LNCAP (cell line): ENCODE data around the gene DDX41.

Experiments used
- CTCF ChIP-seq: fragments of 450-650 bp; IDR thresholded peaks from 2 replicates; pipeline ENCODE4 v1.5.1; 2017; ENCODE audit warnings: mild to moderate bottlenecking

The DDX41 gene

DNA sequence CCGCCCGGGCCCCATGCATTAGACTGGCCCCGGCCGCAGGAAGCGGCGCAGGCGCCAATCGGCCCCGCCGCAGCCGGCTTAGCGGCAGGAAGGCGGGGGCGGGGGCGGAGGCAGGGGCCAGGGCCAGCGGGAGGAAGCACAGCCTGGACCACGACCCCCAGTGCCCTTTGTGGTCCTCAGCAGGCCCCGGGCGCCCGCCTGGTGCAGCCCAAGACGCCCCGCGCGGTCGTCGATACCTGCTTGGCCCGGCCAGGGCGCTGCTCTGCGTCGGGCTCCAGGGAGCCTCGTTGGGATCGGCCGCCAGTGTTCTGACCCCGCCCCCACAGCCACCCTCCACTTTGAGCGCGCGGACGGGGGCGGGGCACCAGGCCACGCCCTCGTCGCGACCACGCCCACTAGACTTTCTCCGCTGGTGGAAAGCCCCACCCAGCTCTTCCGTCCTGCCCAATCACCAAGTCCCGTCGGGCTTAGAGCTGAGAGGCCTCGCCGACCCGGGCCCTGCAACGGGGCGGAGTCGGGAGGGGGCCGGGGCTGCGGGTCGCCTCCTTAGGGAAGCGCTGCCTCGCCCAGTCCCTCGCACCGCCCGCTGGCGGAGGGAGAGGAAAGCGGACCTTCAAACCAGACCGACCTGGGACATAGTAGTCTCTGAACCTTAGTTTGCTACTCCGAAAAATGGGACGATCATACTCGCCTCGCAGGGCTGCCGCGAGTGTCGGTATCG is 19.3 kb downstream of the DDX41 start, which contains the start of gene PDLIM7:
Gene PDLIM7 (minus strand): TSS at position 313 of the 721 bp plus-strand sequence. CDS start 1,092 bp downstream, outside the sequence.
- peak; percentile 16; the same call in 1 of the 2 replicates for TF ChIP-seq CTCF

DNA sequence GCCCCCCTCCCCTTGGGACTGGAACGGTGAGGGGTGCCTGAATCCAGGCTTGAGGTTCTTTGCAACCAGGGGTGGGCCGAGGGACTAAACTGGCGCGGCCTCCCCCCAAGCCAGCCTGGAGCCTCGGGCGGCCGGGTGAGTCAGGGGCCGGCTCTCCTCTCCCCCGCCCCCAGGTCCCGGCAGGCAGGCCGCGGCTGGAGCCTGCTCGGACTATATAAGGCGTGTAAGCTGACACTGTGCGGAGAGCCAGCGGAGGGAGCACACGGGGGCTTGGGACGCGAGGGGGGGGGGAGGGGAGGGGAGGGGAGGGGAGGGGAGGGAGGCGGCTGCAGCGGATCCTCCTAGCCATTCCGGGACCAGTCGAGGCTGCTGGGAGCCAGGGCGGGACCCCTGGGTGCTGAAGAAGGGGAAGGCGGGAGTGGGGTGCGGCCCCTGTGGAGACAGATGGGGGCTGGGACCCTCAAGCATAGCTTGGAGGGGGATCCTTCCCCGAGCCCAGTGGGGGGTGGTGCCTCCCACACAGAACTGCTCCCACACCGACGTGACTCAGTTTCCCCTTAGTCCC is 20.0 kb downstream of the DDX41 start:
- no peak for TF ChIP-seq CTCF

DNA sequence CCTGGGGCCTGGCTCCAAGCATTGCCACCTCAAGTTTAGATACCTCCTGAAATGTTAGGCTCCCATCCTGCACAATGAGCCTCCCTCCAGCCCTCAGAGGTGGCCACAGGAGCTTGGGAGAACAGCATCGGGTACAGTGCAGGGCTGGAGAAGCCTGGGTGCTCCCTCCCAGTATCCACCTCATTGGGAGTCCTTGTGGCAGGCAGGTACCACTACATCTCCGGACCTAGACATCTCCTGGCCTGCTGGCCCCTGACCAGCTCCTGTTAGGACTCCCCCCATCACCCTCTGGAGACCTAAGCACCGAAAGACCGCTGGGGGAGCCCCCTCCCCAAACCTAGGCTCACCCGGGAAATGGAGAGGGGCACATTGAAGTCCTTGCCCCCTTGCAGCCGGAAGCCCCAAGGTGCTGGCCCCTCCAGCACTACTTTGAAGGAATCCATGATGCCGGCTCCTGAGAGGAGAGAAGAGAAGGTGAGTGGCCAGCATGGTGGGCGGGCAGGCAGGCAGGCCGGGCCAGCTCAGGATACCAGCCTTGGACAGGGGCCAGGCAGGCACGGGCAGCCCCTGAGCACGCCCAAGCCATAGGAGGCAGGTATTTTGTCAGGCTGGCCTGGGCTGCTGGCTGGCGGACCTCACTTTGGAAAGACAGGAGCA is 20.6 kb downstream of the DDX41 start:
- TF ChIP-seq CTCF, result no peak

- TF ChIP-seq CTCF, result no peak
These were observed 21.3 kb downstream of the DDX41 start for GRCh38 chr5:177495243-177496060.

DNA sequence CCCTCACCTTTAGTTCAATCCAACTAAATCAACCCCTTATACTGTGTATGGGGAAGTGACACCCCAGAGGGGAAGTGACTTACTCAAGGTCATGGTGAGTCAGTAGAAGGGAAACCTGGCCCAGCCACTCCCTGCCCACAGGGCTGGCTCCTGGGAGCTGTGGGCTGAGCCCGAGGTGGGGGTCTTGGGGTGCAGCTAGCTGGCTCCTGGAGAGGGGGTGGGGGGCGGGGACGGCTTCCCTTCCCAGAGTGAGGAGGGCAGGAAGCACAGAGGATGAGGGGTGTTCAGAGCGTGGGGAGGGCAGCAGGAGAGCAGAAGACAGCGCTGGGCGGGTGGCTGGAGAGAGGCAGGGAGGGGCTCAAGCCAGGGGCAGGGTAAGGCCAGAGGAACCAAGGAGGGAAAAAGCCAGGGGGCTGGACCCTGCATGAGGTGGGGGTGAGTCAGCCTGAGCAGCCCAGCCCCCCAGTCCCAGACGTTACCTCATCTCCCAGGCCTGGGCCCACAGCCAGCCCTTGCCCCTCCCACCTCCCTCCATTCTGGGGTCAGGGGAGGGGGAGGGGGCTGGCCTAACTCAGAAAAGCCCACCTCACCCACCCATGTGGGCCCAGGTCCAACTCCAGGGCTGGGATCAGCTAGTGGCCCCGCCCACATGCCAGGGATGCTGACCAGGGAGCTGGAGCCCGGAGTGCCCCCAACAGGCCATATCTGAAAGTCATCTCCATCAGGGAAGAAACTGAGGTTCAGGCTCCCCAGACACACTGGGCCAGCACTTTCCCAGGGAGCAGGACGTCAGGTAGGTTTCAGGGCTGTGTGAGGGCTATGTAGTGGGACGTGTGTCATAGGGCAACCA is 22.2 kb downstream of the DDX41 start:
- 0 out of 2 replicates have a peak, but pooled peaks have one; percentile 20 for TF ChIP-seq CTCF

DNA sequence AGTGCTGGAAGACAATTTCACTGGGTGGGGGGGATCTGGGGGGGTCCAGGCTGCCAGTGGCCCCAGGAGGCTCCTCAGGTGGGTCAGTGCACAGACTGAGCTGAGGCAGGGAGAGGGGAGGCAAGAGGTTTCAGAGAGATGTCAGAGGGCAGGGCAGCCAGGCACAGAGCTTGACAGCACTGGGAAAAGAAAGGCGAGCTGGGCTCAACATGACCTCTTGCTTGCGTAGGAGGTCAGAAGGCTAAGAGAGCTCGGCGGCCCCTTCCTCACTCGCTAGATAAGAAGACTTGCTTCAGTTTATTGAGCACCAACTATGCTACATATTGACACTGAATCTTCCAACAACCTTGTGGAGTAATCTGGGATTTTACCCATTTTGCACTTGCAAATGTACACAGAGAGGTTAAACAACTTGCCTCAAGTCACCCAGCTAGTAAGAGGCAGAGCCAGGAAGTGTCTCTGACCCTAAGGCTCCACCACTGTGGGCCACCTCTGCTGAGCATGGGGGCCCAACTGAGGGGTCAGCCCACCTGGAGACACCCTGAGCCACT is 22.9 kb downstream of the DDX41 start:
- no peak for TF ChIP-seq CTCF
